ENCODE data around the gene SUMO3.

GRCh38 chr21:44766014-44766817, 51.6 kb downstream of the SUMO3 start:
- no peak for TF ChIP-seq POLR2A (IDR thresholded peaks at IDR 0.05; ENCODE audit: low read length)
- TF ChIP-seq GATA1 (IDR thresholded peaks at IDR 0.05; ENCODE audit: low read depth, low read length) = no peak

Measured in erythroblast (primary cell).